GM12891 (cell line): ENCODE measurements around the gene GLIS1.

Source experiments
- PAX5 ChIP-seq: IDR thresholded peaks from 2 replicates; pipeline ENCODE4 v1.6.1; 2011; ENCODE audit warnings: low read length, moderate library complexity, mild to moderate bottlenecking; ENCODE audit not compliant: insufficient read depth, severe bottlenecking
- POLR2A ChIP-seq: IDR thresholded peaks from 2 replicates; pipeline ENCODE4 v1.6.1; 2011; ENCODE audit warnings: low read depth, low read length, control low read depth
- POLR2AphosphoS5 ChIP-seq: IDR thresholded peaks from 2 replicates; pipeline ENCODE4 v1.6.1; 2011; ENCODE audit warnings: low read depth, low read length, control low read depth
- SPI1 ChIP-seq: IDR thresholded peaks from 2 replicates; pipeline ENCODE4 v1.6.1; 2011; ENCODE audit warnings: low read depth, low read length, control low read depth
- TAF1 ChIP-seq: IDR thresholded peaks from 2 replicates; pipeline ENCODE4 v1.6.1; 2011; ENCODE audit warnings: low read depth, low read length, control low read depth

GRCh38 chr1:53486395-53487026 lies 252.5 kb downstream of the GLIS1 start:
- TF ChIP-seq POLR2A (no peak), POLR2AphosphoS5 (no peak), SPI1 (no peak), TAF1 (no peak), PAX5 (no peak)
